ENCODE measurements around the gene MINK1.

Gene MINK1

DNA sequence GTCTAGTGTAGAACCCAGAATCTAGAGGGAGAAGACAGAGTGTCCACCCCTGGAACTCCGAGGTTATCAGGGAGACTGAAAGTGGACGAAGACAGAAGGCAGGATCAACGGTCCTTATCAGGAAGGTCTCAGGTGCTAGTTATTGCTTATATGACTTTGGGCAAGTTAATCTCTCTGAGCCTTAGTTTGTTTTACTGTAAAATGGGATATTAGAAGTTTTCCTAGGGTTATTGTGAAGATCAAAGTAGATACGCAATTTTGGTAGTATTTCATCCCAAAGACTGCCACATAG, 108.1 kb downstream of the MINK1 start:
- Mint-ChIP-seq H3K27me3 (ENCODE audit: low read depth) (no peaks in the 10 kb centered on the region), H3K36me3 (ENCODE audit: low read depth) (peaks cover 51% of the 10 kb centered on the region)

DNA sequence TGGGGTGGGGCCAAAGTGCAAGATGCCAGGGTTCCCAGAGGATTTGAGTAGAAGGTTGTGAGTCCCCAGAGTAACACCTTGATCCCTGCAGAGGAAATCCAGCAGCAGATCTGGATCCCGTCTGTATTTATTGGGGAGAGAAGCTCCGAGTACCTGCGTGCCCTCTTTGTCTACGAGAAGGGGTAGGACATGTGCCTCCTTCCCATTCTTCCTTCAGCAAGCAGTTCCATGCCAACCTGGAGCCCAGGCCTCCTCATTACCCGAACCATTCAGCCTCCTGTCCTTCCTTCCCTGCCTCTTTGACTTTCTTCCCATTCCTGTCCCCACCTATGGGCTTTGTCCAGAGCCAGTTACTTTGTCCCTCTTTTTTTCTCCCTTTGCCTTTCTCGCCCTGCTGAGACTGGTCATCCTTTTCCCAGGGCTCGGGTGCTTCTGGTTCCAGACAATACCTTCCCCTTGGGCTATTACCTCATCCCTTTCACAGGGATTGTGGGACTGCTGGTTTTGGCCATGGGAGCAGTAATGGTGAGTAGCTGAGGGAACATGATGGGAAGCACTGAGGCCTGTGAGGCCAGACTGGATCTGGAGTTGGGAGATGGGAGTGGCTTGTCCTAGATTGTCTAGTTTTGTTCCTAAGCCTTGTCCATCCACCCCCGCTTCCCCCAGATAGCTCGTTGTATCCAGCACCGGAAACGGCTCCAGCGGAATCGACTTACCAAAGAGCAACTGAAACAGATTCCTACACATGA, 109.8 kb downstream of the MINK1 start:
- H3K4me3 Mint-ChIP-seq: peak overlapping the region; percentile 91 to 98 (median 93)
- H3K4me1 Mint-ChIP-seq: peaks cover 65% of the 10 kb centered on the region
- no peaks in the 10 kb centered on the region for H3K27me3 Mint-ChIP-seq (ENCODE audit: low read depth)
- TF ChIP-seq, protein P1, sequence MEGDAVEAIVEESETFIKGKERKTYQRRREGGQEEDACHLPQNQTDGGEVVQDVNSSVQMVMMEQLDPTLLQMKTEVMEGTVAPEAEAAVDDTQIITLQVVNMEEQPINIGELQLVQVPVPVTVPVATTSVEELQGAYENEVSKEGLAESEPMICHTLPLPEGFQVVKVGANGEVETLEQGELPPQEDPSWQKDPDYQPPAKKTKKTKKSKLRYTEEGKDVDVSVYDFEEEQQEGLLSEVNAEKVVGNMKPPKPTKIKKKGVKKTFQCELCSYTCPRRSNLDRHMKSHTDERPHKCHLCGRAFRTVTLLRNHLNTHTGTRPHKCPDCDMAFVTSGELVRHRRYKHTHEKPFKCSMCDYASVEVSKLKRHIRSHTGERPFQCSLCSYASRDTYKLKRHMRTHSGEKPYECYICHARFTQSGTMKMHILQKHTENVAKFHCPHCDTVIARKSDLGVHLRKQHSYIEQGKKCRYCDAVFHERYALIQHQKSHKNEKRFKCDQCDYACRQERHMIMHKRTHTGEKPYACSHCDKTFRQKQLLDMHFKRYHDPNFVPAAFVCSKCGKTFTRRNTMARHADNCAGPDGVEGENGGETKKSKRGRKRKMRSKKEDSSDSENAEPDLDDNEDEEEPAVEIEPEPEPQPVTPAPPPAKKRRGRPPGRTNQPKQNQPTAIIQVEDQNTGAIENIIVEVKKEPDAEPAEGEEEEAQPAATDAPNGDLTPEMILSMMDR (IDR thresholded peaks at IDR 0.05; ENCODE audit: unreplicated experiment in 3 of 3): no peak
- peak overlapping the region; percentile 38 to 73 (median 49) for H3K27ac Mint-ChIP-seq
- peaks cover 57% of the 10 kb centered on the region for H3K36me3 Mint-ChIP-seq (ENCODE audit: low read depth)
- no peaks in the 10 kb centered on the region for H3K9me3 Mint-ChIP-seq

More for the DNA sequence above, 108.1 kb downstream of the MINK1 start:
- H3K9me3 Mint-ChIP-seq: no peaks in the 10 kb centered on the region
- peak overlapping the region; percentile 91 to 98 (median 93) for H3K4me3 Mint-ChIP-seq
- TF ChIP-seq, protein P1 (IDR thresholded peaks at IDR 0.05; ENCODE audit: unreplicated experiment in 3 of 3): no peak
- peaks cover 57% of the 10 kb centered on the region for H3K4me1 Mint-ChIP-seq
- H3K27ac Mint-ChIP-seq: peak overlapping the region; percentile 73 to 100 (median 99)

DNA sequence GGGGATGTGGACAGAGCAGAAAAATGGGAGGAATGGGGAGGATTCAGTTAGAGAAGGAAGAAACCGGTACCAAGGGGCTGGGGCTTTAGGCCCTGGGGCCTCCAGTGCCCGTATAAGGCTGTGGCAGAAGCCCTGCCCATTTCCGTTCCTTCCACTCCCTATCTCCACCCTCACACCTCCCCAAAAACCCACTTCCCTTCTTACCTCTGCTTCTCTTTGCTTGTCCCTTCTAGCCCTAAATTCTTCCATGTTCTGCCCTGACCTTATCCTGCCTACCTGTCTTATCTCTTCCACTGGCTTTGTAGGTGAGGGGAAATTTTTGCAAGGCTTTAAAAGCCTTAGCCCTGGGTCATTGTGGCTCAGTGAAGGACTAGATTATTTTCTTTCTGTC, 111.0 kb downstream of the MINK1 start:
- peak overlapping the region; percentile 53 to 95 (median 68) for H3K4me3 Mint-ChIP-seq
- no peaks in the 10 kb centered on the region for H3K9me3 Mint-ChIP-seq
- peaks cover 57% of the 10 kb centered on the region for H3K36me3 Mint-ChIP-seq (ENCODE audit: low read depth)
- H3K27ac Mint-ChIP-seq: peak overlapping the region; percentile 73 to 99 (median 89)
- TF ChIP-seq, protein P1 (IDR thresholded peaks at IDR 0.05; ENCODE audit: unreplicated experiment in 3 of 3): no peak
- H3K4me1 Mint-ChIP-seq: peaks cover 55% of the 10 kb centered on the region
- H3K27me3 Mint-ChIP-seq (ENCODE audit: low read depth): no peaks in the 10 kb centered on the region

DNA sequence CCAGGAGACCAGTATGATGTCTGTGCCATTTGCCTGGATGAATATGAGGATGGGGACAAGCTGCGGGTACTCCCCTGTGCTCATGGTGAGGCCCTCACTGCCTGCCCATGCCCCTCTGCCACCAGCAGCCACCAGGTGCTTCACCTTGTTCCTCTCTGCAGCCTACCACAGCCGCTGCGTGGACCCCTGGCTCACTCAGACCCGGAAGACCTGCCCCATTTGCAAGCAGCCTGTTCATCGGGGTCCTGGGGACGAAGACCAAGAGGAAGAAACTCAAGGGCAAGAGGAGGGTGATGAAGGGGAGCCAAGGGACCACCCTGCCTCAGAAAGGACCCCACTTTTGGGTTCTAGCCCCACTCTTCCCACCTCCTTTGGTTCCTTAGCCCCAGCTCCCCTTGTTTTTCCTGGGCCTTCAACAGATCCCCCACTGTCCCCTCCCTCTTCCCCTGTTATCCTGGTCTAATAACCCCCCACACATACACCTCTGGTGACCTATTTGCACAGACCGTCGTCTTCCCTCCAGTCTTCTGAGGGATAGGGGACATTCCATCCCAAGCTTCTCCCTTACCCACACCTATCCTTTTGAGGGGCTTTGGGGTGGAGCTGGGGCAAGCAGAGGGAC, 111.5 kb downstream of the MINK1 start:
- peak overlapping the region; percentile 53 to 95 (median 68) for H3K4me3 Mint-ChIP-seq
- H3K36me3 Mint-ChIP-seq (ENCODE audit: low read depth): peaks cover 57% of the 10 kb centered on the region
- TF ChIP-seq, protein P1 (IDR thresholded peaks at IDR 0.05; ENCODE audit: unreplicated experiment in 3 of 3): no peak
- no peaks in the 10 kb centered on the region for H3K27me3 Mint-ChIP-seq (ENCODE audit: low read depth)
- peaks cover 52% of the 10 kb centered on the region for H3K4me1 Mint-ChIP-seq
- peak overlapping the region; percentile 80 to 99 (median 89) for H3K27ac Mint-ChIP-seq
- no peaks in the 10 kb centered on the region for H3K9me3 Mint-ChIP-seq

DNA sequence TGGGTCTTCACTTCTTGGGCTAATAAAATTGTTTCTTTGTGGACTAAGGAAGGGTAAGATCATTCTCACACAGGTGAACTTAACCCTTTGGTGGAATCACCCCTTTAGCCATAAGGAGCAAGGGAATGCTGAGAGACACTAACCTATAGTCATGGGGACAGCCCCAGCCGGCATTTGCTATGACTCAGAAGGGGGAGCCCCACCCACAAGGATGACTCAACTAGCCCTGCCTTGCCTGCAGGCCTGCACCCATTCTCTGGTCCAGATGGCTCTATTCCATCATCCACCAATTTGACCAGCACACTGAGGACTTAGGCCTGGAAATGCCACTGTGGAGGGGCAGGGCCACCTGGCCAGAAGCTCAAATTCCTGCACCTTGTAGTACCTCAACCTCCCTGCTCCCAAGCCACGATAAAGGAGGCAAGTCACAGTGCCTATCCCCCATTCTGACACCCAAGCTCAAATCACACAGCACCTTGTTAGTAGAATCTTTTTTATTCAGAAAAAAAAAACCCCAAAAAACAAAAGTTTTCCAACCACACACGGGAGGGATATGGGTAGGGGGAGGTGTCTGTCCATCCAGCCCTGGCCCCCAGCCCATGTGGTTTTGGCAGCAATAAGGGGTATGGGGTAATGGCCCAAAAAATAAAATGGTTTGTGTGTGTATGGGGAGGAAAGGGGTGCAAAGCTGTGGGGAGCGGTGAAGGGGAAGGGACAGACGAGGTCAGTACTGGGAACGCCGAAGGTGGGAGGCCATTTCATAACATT, 112.2 kb downstream of the MINK1 start:
- Mint-ChIP-seq H3K36me3 (ENCODE audit: low read depth) (peaks cover 53% of the 10 kb centered on the region), H3K9me3 (no peaks in the 10 kb centered on the region), H3K4me1 (peaks cover 47% of the 10 kb centered on the region), H3K4me3 (peak overlapping the region; percentile 95 to 98 (median 96)), H3K27ac (peak overlapping the region; percentile 80 to 99 (median 89)), H3K27me3 (ENCODE audit: low read depth) (no peaks in the 10 kb centered on the region)
- TF ChIP-seq, protein P1 (IDR thresholded peaks at IDR 0.05; ENCODE audit: unreplicated experiment in 3 of 3): no peak
